ENCODE results near the gene YY1.

- TF ChIP-seq GABPB1 (CRISPR knock-in tag; IDR thresholded peaks at IDR 0.05): no peak
- no peak for TF ChIP-seq KAT7 (CRISPR knock-in tag; IDR thresholded peaks at IDR 0.05; ENCODE audit: borderline replicate concordance)
- TF ChIP-seq E2F4 (CRISPR knock-in tag; IDR thresholded peaks at IDR 0.05; ENCODE audit: borderline replicate concordance, low read depth): no peak
Measured at GRCh38 chr14:100224229-100224866, 14.6 kb upstream of the YY1 start.
